Hepatocyte (in vitro differentiated cells): Measurements from ENCODE around the gene DPF3.

Experiments used
- EZH2 ChIP-seq: fragments of 200-600 bp; sonication (generic); IDR thresholded peaks from 2 replicates; pipeline ENCODE4 v1.6.1; 2016; ENCODE audit warnings: antibody characterized with exemption, mild to moderate bottlenecking, borderline replicate concordance
- EZH2phosphoT487 ChIP-seq: fragments of 200-600 bp; sonication (generic); IDR thresholded peaks from one replicate; pipeline ENCODE4 v1.6.1; 2018; ENCODE audit warnings: antibody characterized with exemption, mild to moderate bottlenecking, low read depth, moderate library complexity; ENCODE audit not compliant: unreplicated experiment, severe bottlenecking
- TF ChIP-seq, protein P1 (sequence below): fragments of 200-600 bp; sonication (generic); IDR thresholded peaks from 2 replicates; pipeline ENCODE4 v1.5.1; 2016; ENCODE audit warnings: antibody characterized with exemption, mild to moderate bottlenecking; ENCODE audit not compliant: poor library complexity

DNA sequence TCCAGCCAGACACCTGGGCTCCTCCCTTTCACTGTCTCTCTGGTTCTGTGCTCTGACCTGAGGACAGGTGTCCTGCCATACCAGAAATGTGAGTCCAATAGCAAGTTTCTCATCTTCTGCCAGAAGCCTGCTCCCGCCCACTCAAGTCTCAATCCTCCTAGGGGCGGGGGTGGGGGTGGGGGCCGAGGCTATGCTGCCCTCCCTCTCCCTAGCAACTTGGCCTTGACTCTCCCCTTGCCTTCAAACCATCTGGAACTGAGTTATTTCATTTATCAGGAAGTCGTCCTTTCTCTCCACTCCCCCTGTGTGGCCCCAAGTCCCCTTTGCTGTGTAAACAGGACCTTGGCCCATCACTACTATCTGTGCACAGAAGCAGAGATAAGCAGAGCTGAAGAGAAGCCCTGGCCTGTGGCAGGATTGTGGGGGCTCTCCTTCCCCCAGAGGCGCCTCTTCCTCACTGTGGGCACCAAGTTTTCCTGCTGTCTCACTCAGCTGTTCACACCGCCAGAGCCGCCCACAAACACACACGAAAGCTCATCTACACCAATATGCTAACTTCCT, 117.1 kb downstream of the DPF3 start:
- TF ChIP-seq, protein P1, sequence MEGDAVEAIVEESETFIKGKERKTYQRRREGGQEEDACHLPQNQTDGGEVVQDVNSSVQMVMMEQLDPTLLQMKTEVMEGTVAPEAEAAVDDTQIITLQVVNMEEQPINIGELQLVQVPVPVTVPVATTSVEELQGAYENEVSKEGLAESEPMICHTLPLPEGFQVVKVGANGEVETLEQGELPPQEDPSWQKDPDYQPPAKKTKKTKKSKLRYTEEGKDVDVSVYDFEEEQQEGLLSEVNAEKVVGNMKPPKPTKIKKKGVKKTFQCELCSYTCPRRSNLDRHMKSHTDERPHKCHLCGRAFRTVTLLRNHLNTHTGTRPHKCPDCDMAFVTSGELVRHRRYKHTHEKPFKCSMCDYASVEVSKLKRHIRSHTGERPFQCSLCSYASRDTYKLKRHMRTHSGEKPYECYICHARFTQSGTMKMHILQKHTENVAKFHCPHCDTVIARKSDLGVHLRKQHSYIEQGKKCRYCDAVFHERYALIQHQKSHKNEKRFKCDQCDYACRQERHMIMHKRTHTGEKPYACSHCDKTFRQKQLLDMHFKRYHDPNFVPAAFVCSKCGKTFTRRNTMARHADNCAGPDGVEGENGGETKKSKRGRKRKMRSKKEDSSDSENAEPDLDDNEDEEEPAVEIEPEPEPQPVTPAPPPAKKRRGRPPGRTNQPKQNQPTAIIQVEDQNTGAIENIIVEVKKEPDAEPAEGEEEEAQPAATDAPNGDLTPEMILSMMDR, result no peak
- no peak for TF ChIP-seq EZH2
- peak; percentile 35 for TF ChIP-seq EZH2phosphoT487
